ENCODE results near the gene NCS1. TPM values are rescaled to one million over a fixed set of nuclear protein-coding genes. Genes with fewer than 3 reads are reported as not detected.
A peak's percentile ranks its signal among the peaks of the same experiment; 100 is the strongest.

NCS1 gene
- total and polyA plus RNA-seq, 2 of the 8 experiments (the other 6 are each of a cell fraction or from before 2014, with no cell fraction given): 34.7 to 47.6 TPM

DNA sequence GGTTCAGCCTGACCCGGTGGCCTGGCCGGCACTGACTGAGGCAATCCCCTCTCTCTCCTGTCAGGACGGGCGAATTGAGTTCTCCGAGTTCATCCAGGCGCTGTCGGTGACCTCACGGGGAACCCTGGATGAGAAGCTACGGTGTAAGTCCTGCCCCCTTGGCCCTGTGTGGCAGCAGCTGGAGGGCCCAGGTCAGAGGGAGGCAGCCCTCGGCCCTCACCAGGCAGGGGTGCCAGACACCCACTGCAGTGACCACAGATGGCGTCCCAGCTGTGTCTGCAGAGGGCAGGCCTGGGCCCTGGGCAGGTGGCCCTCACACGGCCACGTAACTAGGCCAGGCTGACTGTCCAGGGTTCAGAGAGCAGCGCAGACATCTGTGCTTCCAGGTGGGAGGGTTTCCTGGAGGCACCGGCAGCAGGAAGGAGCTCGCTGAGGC is 47.5 kb downstream of the NCS1 start:
- Histone ChIP-seq H3K4ac (replicated peaks; ENCODE audit: insufficient read length, low read depth, low read length) (no peak overlapping the region), H3K9me3 (ENCODE audit: insufficient read depth in 2 of 2, low read depth in 1 of 2, low read length in 1 of 2) (no peaks in the 10 kb centered on the region), H3K4me2 (ENCODE audit: insufficient read depth in 1 of 2, low read depth in 2 of 2, low read length in 2 of 2) (no peak overlapping the region), H3K23me2 (ENCODE audit: low read depth, low read length) (no peaks in the 10 kb centered on the region), H3K79me1 (ENCODE audit: low read depth, low read length) (peaks cover 3% of the 10 kb centered on the region; the same call in 1 of the 2 replicates), H3K4me3 (ENCODE audit: extremely low read depth in 1 of 4, insufficient read depth in 2 of 4, low read depth in 3 of 4, low read length in 4 of 4) (no peak overlapping the region), H2AFZ (ENCODE audit: low read length) (no peak overlapping the region), H4K5ac (ENCODE audit: insufficient read length, low read depth, low read length) (no peak overlapping the region), H4K20me1 (replicated peaks in 1 of 2; ENCODE audit: control insufficient read depth in 1 of 2, insufficient read depth in 2 of 2, low read length in 2 of 2) (peaks cover 0 to 4% of the 10 kb centered on the region in 2 experiments), H3K14ac (ENCODE audit: insufficient read length) (no peak overlapping the region), H2BK120ac (replicated peaks; ENCODE audit: low read depth, low read length) (no peak overlapping the region), H2BK15ac (ENCODE audit: low read length) (no peak overlapping the region), H2BK5ac (ENCODE audit: low read depth, low read length) (peak overlapping the region; percentile 5; the same call in 1 of the 2 replicates), H4K91ac (replicated peaks; ENCODE audit: insufficient read length, low read length) (no peak overlapping the region), H2BK20ac (ENCODE audit: low read length) (no peak overlapping the region), H2BK12ac (ENCODE audit: low read depth, low read length) (no peak overlapping the region), H4K8ac (ENCODE audit: extremely low read depth, insufficient read depth, low read length) (no peak overlapping the region), H2AK5ac (ENCODE audit: low read depth, low read length) (peak overlapping the region; percentile 48; the same call in 1 of the 2 replicates), H3K27ac (ENCODE audit: low read depth, low read length) (no peak overlapping the region), H3K18ac (ENCODE audit: extremely low read depth, low read length) (no peak overlapping the region), H3K4me1 (replicated peaks in 1 of 4; ENCODE audit: control insufficient read depth in 3 of 4, insufficient read depth in 4 of 4, low read length in 3 of 4) (peaks cover 0 to 14% (median under 1%) of the 10 kb centered on the region in 4 experiments; a peak in 5 of 7 replicates), H3K56ac (replicated peaks; ENCODE audit: insufficient read length, low read depth, low read length) (no peak overlapping the region), H3K79me2 (ENCODE audit: control insufficient read depth in 1 of 2, insufficient read depth in 2 of 2, low read length in 2 of 2) (no peaks in the 10 kb centered on the region), H3K9ac (replicated peaks in 1 of 4; ENCODE audit: extremely low read depth in 1 of 4, low read depth in 3 of 4, low read length in 3 of 4) (no peak overlapping the region), H3K23ac (ENCODE audit: insufficient read length) (no peak overlapping the region), H3K36me3 (ENCODE audit: control insufficient read depth in 2 of 4, insufficient read depth in 4 of 4, low read length in 3 of 4) (peaks cover 0 to 7% (median 2%) of the 10 kb centered on the region in 4 experiments; a peak in 4 of 8 replicates), H3K27me3 (replicated peaks in 1 of 4; ENCODE audit: control insufficient read depth in 3 of 4, extremely low read depth in 1 of 4, insufficient read depth in 3 of 4, low read length in 3 of 4) (no peaks in the 10 kb centered on the region)
- ChIA-PET POLR2A (ENCODE audit: partially characterized antibody) (interaction anchor here (0.9 to 1.5 kb wide), 2 partner anchors 19 to 45 kb away, joined by 3 to 5 read pairs; no protein-coding TSS in a partner anchor), CTCF (ENCODE audit: partially characterized antibody) (interaction anchor here (0.6 to 2.6 kb wide), 17 partner anchors 11 to 141 kb away, joined by 3 to 10 read pairs (median 4); no protein-coding TSS in a partner anchor)
- FAIRE-seq (no peak), DNase-seq (ENCODE audit: low read depth in 1 of 2, low spot score in 2 of 2) (no peak)
- 95% methylated on average over 15 of the region's 16 CpGs; no CpG with 5 or more reads in 1 of the 2 experiments for WGBS, 2 experiments (ENCODE audit: extremely low coverage in 1 of 2, insufficient coverage in 1 of 2, insufficient read length in 1 of 2, insufficient replicate concordance in 2 of 2, low coverage in 1 of 2, low lambda C conversion rate in 2 of 2, missing lambda C conversion rate in 1 of 2)
- no peak for TF ChIP-seq PHF8 (conservative IDR thresholded peaks at IDR 0.05; ENCODE audit: low read depth, low read length)
- TF ChIP-seq ZNF274 (IDR thresholded peaks at IDR 0.05; ENCODE audit: borderline replicate concordance, extremely low read depth, low read length): no peak
- TF ChIP-seq, protein P1, sequence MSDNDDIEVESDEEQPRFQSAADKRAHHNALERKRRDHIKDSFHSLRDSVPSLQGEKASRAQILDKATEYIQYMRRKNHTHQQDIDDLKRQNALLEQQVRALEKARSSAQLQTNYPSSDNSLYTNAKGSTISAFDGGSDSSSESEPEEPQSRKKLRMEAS (IDR thresholded peaks at IDR 0.05): no peak
- no peak for TF ChIP-seq SP4 (IDR thresholded peaks at IDR 0.05; ENCODE audit: low read length)
- no peak for TF ChIP-seq FOSL1 (IDR thresholded peaks at IDR 0.05; ENCODE audit: insufficient read depth, low read depth, low read length)
- no peak for TF ChIP-seq JUND (IDR thresholded peaks at IDR 0.05; ENCODE audit: low read length)
- TF ChIP-seq HDAC6 (IDR thresholded peaks at IDR 0.05; ENCODE audit: low read depth, low read length): no peak
- no peak for TF ChIP-seq BRCA1 (IDR thresholded peaks at IDR 0.05; ENCODE audit: low read depth, low read length)
- TF ChIP-seq CREB1 (IDR thresholded peaks at IDR 0.05): no peak
- TF ChIP-seq TAF7 (optimal IDR thresholded peaks at IDR 0.05; ENCODE audit: borderline replicate concordance, low read depth, low read length): no peak
- no peak for TF ChIP-seq RBBP5 (IDR thresholded peaks at IDR 0.05; ENCODE audit: borderline replicate concordance, low read depth, low read length)
- no peak for TF ChIP-seq CEBPB (IDR thresholded peaks at IDR 0.05; ENCODE audit: low read depth, low read length)
- no peak for TF ChIP-seq YY1 (IDR thresholded peaks at IDR 0.05; ENCODE audit: low read depth, low read length)
- TF ChIP-seq GTF2F1 (IDR thresholded peaks at IDR 0.05; ENCODE audit: borderline replicate concordance, low read depth, low read length): no peak

Measured in H1 (cell line).